GM23338 (cell line): ENCODE results near the gene DNAJC4. TPM values are rescaled to one million over a fixed set of nuclear protein-coding genes. Genes with fewer than 3 reads are reported as not detected.

ENCODE experiments used
- ATAC-seq: fragments of 200-7000 bp; cut with Tn5 transposase; 3 replicates; pipeline ENCODE4 v1.9.1; 2020
- DNase-seq: peaks from one replicate; pipeline ENCODE4 v3.0.0-alpha.2; 2015; ENCODE audit warnings: low spot score
- H2AFZ ChIP-seq: fragments of 200-600 bp; sonication (generic); 2 replicates; pipeline ENCODE4 v1.8.0; 2016; ENCODE audit warnings: antibody characterized with exemption, mild to moderate bottlenecking, moderate library complexity
- H3F3A ChIP-seq: fragments of 200-600 bp; sonication (generic); replicated peaks from 2 replicates; pipeline ENCODE4 v1.8.0; 2017; ENCODE audit warnings: antibody characterized with exemption, mixed run types, low read depth
- H3K27ac ChIP-seq: fragments of 200-600 bp; sonication (generic); 2 replicates; pipeline ENCODE4 v1.6.1; 2016; ENCODE audit warnings: low read depth
- H3K27me3 ChIP-seq: fragments of 200-600 bp; sonication (generic); 2 replicates; pipeline ENCODE4 v1.8.0; 2016; ENCODE audit warnings: mild to moderate bottlenecking, mixed run types, moderate library complexity; ENCODE audit not compliant: insufficient read depth
- H3K36me3 ChIP-seq: fragments of 200-600 bp; sonication (generic); 2 replicates; pipeline ENCODE4 v1.8.0; 2016; ENCODE audit warnings: mild to moderate bottlenecking; ENCODE audit not compliant: insufficient read depth
- H3K4me1 ChIP-seq: fragments of 200-600 bp; sonication (generic); 2 replicates; pipeline ENCODE4 v1.8.0; 2016; ENCODE audit warnings: mild to moderate bottlenecking, moderate library complexity; ENCODE audit not compliant: insufficient read depth
- H3K4me2 ChIP-seq: fragments of 200-600 bp; sonication (generic); 2 replicates; pipeline ENCODE4 v1.7.1; 2017; ENCODE audit warnings: mixed run types
- H3K4me3 ChIP-seq: fragments of 200-600 bp; sonication (generic); 2 replicates; pipeline ENCODE4 v1.6.1; 2016; ENCODE audit warnings: mixed run types
- H3K79me2 ChIP-seq: fragments of 200-600 bp; sonication (generic); replicated peaks from 2 replicates; pipeline ENCODE4 v1.8.0; 2017; ENCODE audit warnings: mild to moderate bottlenecking; ENCODE audit not compliant: insufficient read depth
- H3K9me2 ChIP-seq: fragments of 200-600 bp; sonication (generic); 2 replicates; pipeline ENCODE4 v1.8.0; 2017; ENCODE audit not compliant: insufficient read depth
- H4K20me1 ChIP-seq: fragments of 200-600 bp; sonication (generic); replicated peaks from 2 replicates; pipeline ENCODE4 v1.8.0; 2017; ENCODE audit warnings: mild to moderate bottlenecking; ENCODE audit not compliant: insufficient read depth
- H3K27ac Mint-ChIP-seq: 2 replicates; pipeline ENCODE4 v1.8.0; 2020; ENCODE audit warnings: inconsistent platforms, mild to moderate bottlenecking, moderate library complexity, mixed read lengths
- H3K27me3 Mint-ChIP-seq: 3 replicates; pipeline ENCODE4 v1.8.0; 2022; ENCODE audit warnings: low read depth, mild to moderate bottlenecking, moderate library complexity, mixed read lengths, inconsistent platforms; ENCODE audit not compliant: insufficient read depth, poor library complexity
- H3K36me3 Mint-ChIP-seq: 3 replicates; pipeline ENCODE4 v1.8.0; 2021; ENCODE audit warnings: low read depth, mild to moderate bottlenecking, inconsistent platforms, moderate library complexity, mixed read lengths
- H3K4me1 Mint-ChIP-seq: 3 replicates; pipeline ENCODE4 v1.8.0; 2020; ENCODE audit warnings: mild to moderate bottlenecking, inconsistent platforms, mixed read lengths
- H3K4me3 Mint-ChIP-seq: 3 replicates; pipeline ENCODE4 v1.8.0; 2021; ENCODE audit warnings: moderate library complexity, mild to moderate bottlenecking, inconsistent platforms, mixed read lengths
- H3K9me3 Mint-ChIP-seq: 3 replicates; pipeline ENCODE4 v1.8.0; 2020; ENCODE audit warnings: moderate library complexity, mild to moderate bottlenecking, inconsistent platforms, mixed read lengths
- CREB1 ChIP-seq: fragments of 250-450 bp; sonication (Bioruptor Pico); IDR thresholded peaks from 2 replicates; pipeline ENCODE4 v1.5.0; 2020; ENCODE audit warnings: low read depth, mild to moderate bottlenecking, moderate library complexity
- ETS1 ChIP-seq: IDR thresholded peaks from 2 replicates; pipeline ENCODE4 v1.6.1; 2016; ENCODE audit warnings: antibody characterized with exemption
- EZH2 ChIP-seq: fragments of 200-600 bp; sonication (generic); IDR thresholded peaks from one replicate; pipeline ENCODE4 v1.8.0; 2017; ENCODE audit warnings: antibody characterized with exemption, mild to moderate bottlenecking, low read depth; ENCODE audit not compliant: unreplicated experiment
- EZH2phosphoT487 ChIP-seq: fragments of 200-600 bp; sonication (generic); IDR thresholded peaks from one replicate; pipeline ENCODE4 v1.8.1; 2018; ENCODE audit warnings: antibody characterized with exemption; ENCODE audit not compliant: unreplicated experiment
- JUNB ChIP-seq: IDR thresholded peaks from one replicate; pipeline ENCODE4 v1.6.1; 2016; ENCODE audit warnings: antibody characterized with exemption; ENCODE audit not compliant: unreplicated experiment
- NANOG ChIP-seq: IDR thresholded peaks from 2 replicates; pipeline ENCODE4 v1.6.1; 2016; ENCODE audit warnings: antibody characterized with exemption, borderline replicate concordance
- POLR2AphosphoS5 ChIP-seq: IDR thresholded peaks from 2 replicates; pipeline ENCODE4 v1.6.1; 2016; ENCODE audit warnings: antibody characterized with exemption, low read depth
- REST ChIP-seq: IDR thresholded peaks from one replicate; pipeline ENCODE4 v1.6.1; 2018; ENCODE audit warnings: antibody characterized with exemption; ENCODE audit not compliant: unreplicated experiment
- STAT1 ChIP-seq: IDR thresholded peaks from one replicate; pipeline ENCODE4 v1.6.1; 2016; ENCODE audit warnings: antibody characterized with exemption; ENCODE audit not compliant: unreplicated experiment
- ZNF114 ChIP-seq: fragments of 250-450 bp; sonication (Bioruptor Pico); IDR thresholded peaks from 2 replicates; pipeline ENCODE4 v1.5.0; 2020; ENCODE audit warnings: mild to moderate bottlenecking, moderate library complexity
- ZNF331 ChIP-seq: fragments of 250-450 bp; sonication (Bioruptor Pico); IDR thresholded peaks from 2 replicates; pipeline ENCODE4 v1.5.0; 2020; ENCODE audit warnings: low read depth, mild to moderate bottlenecking, moderate library complexity
- polyA plus RNA-seq: library from polyadenylated mRNA; unstranded; fragments of >200 nt; fragmentation: Nextera tagmentation; extraction: Ambion mirVana; gene quantifications from 2 replicates; pipeline ENCODE4 v1.2.1, GENCODE V29; 2016
- total RNA-seq: library from RNA; depleted of rRNA; stranded (reverse); fragments of >200 nt; shearing (Covaris generic); gene quantifications from 2 replicates; pipeline ENCODE4 v1.2.3, GENCODE V29; 2014
- TF ChIP-seq, protein P1 (sequence below), 2 experiments: fragments of 200-600 bp in 1 of 2; sonication (generic) in 1 of 2; conservative IDR thresholded peaks; 2 replicates each; pipeline versions ENCODE4 v1.5.1 to v1.6.1; 2016 to 2017; ENCODE audit warnings: antibody characterized with exemption in 2 of 2, low read depth in 2 of 2, mild to moderate bottlenecking in 2 of 2, moderate library complexity in 1 of 2
- TF ChIP-seq, protein P2 (sequence below): fragments of 250-450 bp; sonication (Bioruptor Pico); IDR thresholded peaks from 2 replicates; pipeline ENCODE4 v1.5.0; 2020; ENCODE audit warnings: mild to moderate bottlenecking, moderate library complexity

The DNAJC4 gene
- total and polyA plus RNA-seq, 2 experiments from 2014 or later: 10.5 to 34.4 TPM

DNA sequence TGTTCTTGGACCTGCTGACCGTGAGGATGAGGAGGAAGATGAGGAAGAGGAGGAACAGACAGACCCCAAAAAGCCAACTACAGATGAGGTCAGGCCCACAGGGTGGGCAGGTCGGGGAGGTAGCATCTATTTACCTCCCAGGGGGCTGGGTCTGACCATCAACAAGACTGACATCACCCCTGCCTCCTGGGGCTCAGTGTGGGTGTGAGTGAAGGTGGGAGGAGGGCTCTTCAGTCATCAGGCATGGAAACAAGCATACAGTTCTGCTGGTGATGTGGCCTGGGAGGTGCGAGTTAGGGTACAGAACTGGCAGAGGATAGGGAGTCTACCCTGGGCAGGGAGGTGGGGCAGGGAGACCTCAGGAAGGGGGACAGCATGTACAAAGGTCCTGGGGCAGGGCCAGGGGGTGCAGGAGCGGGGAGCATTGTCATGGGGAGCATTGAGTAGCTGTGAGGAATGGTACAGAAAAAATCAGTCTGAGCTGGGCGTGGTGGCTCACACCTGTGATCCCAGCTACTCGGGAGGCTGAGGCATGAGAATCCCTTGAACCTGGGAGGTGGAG is 29.9 kb downstream of the DNAJC4 start:
- no peaks in the 10 kb centered on the region for H3K9me2 ChIP-seq
- H3K27ac Mint-ChIP-seq: no peak overlapping the region
- no peak for ATAC-seq
- no peaks in the 10 kb centered on the region for H3K4me1 ChIP-seq
- TF ChIP-seq EZH2phosphoT487 (no peak), ZNF331 (CRISPR knock-in tag) (no peak), EZH2 (no peak), REST (no peak), ETS1 (no peak), ZNF114 (CRISPR knock-in tag) (no peak), NANOG (no peak), POLR2AphosphoS5 (no peak), STAT1 (no peak), CREB1 (CRISPR knock-in tag) (no peak), JUNB (no peak)
- TF ChIP-seq, protein P1, sequence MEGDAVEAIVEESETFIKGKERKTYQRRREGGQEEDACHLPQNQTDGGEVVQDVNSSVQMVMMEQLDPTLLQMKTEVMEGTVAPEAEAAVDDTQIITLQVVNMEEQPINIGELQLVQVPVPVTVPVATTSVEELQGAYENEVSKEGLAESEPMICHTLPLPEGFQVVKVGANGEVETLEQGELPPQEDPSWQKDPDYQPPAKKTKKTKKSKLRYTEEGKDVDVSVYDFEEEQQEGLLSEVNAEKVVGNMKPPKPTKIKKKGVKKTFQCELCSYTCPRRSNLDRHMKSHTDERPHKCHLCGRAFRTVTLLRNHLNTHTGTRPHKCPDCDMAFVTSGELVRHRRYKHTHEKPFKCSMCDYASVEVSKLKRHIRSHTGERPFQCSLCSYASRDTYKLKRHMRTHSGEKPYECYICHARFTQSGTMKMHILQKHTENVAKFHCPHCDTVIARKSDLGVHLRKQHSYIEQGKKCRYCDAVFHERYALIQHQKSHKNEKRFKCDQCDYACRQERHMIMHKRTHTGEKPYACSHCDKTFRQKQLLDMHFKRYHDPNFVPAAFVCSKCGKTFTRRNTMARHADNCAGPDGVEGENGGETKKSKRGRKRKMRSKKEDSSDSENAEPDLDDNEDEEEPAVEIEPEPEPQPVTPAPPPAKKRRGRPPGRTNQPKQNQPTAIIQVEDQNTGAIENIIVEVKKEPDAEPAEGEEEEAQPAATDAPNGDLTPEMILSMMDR (conservative IDR thresholded peaks at IDR 0.05; ENCODE audit: low read depth in 2 of 2): no peak
- TF ChIP-seq, protein P2, sequence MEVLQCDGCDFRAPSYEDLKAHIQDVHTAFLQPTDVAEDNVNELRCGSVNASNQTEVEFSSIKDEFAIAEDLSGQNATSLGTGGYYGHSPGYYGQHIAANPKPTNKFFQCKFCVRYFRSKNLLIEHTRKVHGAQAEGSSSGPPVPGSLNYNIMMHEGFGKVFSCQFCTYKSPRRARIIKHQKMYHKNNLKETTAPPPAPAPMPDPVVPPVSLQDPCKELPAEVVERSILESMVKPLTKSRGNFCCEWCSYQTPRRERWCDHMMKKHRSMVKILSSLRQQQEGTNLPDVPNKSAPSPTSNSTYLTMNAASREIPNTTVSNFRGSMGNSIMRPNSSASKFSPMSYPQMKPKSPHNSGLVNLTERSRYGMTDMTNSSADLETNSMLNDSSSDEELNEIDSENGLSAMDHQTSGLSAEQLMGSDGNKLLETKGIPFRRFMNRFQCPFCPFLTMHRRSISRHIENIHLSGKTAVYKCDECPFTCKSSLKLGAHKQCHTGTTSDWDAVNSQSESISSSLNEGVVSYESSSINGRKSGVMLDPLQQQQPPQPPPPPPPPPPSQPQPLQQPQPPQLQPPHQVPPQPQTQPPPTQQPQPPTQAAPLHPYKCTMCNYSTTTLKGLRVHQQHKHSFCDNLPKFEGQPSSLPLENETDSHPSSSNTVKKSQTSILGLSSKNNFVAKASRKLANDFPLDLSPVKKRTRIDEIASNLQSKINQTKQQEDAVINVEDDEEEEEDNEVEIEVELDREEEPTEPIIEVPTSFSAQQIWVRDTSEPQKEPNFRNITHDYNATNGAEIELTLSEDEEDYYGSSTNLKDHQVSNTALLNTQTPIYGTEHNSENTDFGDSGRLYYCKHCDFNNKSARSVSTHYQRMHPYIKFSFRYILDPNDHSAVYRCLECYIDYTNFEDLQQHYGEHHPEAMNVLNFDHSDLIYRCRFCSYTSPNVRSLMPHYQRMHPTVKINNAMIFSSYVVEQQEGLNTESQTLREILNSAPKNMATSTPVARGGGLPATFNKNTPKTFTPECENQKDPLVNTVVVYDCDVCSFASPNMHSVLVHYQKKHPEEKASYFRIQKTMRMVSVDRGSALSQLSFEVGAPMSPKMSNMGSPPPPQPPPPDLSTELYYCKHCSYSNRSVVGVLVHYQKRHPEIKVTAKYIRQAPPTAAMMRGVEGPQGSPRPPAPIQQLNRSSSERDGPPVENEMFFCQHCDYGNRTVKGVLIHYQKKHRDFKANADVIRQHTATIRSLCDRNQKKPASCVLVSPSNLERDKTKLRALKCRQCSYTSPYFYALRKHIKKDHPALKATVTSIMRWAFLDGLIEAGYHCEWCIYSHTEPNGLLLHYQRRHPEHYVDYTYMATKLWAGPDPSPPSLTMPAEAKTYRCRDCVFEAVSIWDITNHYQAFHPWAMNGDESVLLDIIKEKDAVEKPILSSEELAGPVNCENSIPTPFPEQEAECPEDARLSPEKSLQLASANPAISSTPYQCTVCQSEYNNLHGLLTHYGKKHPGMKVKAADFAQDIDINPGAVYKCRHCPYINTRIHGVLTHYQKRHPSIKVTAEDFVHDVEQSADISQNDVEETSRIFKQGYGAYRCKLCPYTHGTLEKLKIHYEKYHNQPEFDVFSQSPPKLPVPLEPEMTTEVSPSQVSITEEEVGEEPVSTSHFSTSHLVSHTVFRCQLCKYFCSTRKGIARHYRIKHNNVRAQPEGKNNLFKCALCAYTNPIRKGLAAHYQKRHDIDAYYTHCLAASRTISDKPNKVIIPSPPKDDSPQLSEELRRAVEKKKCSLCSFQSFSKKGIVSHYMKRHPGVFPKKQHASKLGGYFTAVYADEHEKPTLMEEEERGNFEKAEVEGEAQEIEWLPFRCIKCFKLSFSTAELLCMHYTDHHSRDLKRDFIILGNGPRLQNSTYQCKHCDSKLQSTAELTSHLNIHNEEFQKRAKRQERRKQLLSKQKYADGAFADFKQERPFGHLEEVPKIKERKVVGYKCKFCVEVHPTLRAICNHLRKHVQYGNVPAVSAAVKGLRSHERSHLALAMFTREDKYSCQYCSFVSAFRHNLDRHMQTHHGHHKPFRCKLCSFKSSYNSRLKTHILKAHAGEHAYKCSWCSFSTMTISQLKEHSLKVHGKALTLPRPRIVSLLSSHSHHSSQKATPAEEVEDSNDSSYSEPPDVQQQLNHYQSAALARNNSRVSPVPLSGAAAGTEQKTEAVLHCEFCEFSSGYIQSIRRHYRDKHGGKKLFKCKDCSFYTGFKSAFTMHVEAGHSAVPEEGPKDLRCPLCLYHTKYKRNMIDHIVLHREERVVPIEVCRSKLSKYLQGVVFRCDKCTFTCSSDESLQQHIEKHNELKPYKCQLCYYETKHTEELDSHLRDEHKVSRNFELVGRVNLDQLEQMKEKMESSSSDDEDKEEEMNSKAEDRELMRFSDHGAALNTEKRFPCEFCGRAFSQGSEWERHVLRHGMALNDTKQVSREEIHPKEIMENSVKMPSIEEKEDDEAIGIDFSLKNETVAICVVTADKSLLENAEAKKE (CRISPR knock-in tag): no peak
- H3K27me3 Mint-ChIP-seq: peaks cover 11% of the 10 kb centered on the region
- H4K20me1 ChIP-seq: 0 out of 2 replicates have a peak, but pooled peaks cover 4% of the 10 kb centered on the region
- H3K36me3 ChIP-seq: peaks cover 11% of the 10 kb centered on the region
- H2AFZ ChIP-seq: no peak overlapping the region
- H3K36me3 Mint-ChIP-seq: peaks cover 64% of the 10 kb centered on the region
- H3K79me2 ChIP-seq: no peaks in the 10 kb centered on the region
- H3K4me1 Mint-ChIP-seq: peaks cover 7% of the 10 kb centered on the region; the same call in 2 of the 3 replicates
- no peaks in the 10 kb centered on the region for H3K9me3 Mint-ChIP-seq
- no peaks in the 10 kb centered on the region for H3K27me3 ChIP-seq
- H3K4me3 ChIP-seq: no peak overlapping the region
- H3K4me3 Mint-ChIP-seq: no peak overlapping the region
- no peak for DNase-seq
- no peak overlapping the region for H3K27ac ChIP-seq
- 0 out of 2 replicates have a peak, but pooled peaks cover 4% of the 10 kb centered on the region for H3F3A ChIP-seq
- H3K4me2 ChIP-seq: no peak overlapping the region
